HG02884 (cell line): ENCODE data around the gene SLC22A15.
"Not testable (repeated sequence)": the region's sequence is repeated elsewhere in the genome, so short reads cannot be mapped to it uniquely, and the experiment has no call there.

Source experiments
- ATAC-seq: cut with Tn5 transposase; IDR thresholded peaks from one replicate; pipeline ENCODE4 v1.9.1; 2021; ENCODE audit warnings: mild to moderate bottlenecking, moderate library complexity; ENCODE audit not compliant: unreplicated experiment

Gene SLC22A15

GRCh38 chr1:115980998-115981993 lies 5.0 kb downstream of the SLC22A15 start:
- ATAC-seq = peak; percentile 47

- peak; percentile 80 for ATAC-seq
Observed at GRCh38 chr1:115982400-115982799, 6.1 kb downstream of the SLC22A15 start.

GRCh38 chr1:115983584-115983983 lies 7.3 kb downstream of the SLC22A15 start:
- ATAC-seq = no peak

- no peak for ATAC-seq
Observed at GRCh38 chr1:115987623-115988022, 11.3 kb downstream of the SLC22A15 start.

GRCh38 chr1:115988953-115989352 lies 12.6 kb downstream of the SLC22A15 start:
- no peak for ATAC-seq

GRCh38 chr1:115989699-115990098 lies 13.4 kb downstream of the SLC22A15 start:
- no peak for ATAC-seq

GRCh38 chr1:115991909-115992308 lies 15.6 kb downstream of the SLC22A15 start:
- no peak for ATAC-seq

GRCh38 chr1:115997921-115998320 lies 21.6 kb downstream of the SLC22A15 start:
- ATAC-seq = not testable (repeated sequence)

GRCh38 chr1:116001739-116002487 lies 25.6 kb downstream of the SLC22A15 start:
- ATAC-seq = no peak

- no peak for ATAC-seq
Observed at GRCh38 chr1:116002781-116003420, 26.6 kb downstream of the SLC22A15 start.

GRCh38 chr1:116003823-116004222 lies 27.5 kb downstream of the SLC22A15 start:
- ATAC-seq = no peak

GRCh38 chr1:116006486-116006964 lies 30.2 kb downstream of the SLC22A15 start:
- peak; percentile 92 for ATAC-seq

GRCh38 chr1:116008656-116009390 lies 32.5 kb downstream of the SLC22A15 start:
- no peak for ATAC-seq

GRCh38 chr1:116012716-116013115 lies 36.4 kb downstream of the SLC22A15 start:
- no peak for ATAC-seq

- ATAC-seq = no peak
Observed at GRCh38 chr1:116015679-116016078, 39.4 kb downstream of the SLC22A15 start.

- no peak for ATAC-seq
Observed at GRCh38 chr1:116018007-116018406, 41.7 kb downstream of the SLC22A15 start.

GRCh38 chr1:116019653-116020253 lies 43.4 kb downstream of the SLC22A15 start:
- no peak for ATAC-seq

GRCh38 chr1:116020668-116021272 lies 44.5 kb downstream of the SLC22A15 start:
- peak; percentile 87 for ATAC-seq

- ATAC-seq = no peak
Observed at GRCh38 chr1:116024626-116025025, 48.3 kb downstream of the SLC22A15 start.

- ATAC-seq = no peak
Observed at GRCh38 chr1:116026631-116027030, 50.3 kb downstream of the SLC22A15 start.
